ENCODE data around the gene ASAP2.

The ASAP2 gene

DNA sequence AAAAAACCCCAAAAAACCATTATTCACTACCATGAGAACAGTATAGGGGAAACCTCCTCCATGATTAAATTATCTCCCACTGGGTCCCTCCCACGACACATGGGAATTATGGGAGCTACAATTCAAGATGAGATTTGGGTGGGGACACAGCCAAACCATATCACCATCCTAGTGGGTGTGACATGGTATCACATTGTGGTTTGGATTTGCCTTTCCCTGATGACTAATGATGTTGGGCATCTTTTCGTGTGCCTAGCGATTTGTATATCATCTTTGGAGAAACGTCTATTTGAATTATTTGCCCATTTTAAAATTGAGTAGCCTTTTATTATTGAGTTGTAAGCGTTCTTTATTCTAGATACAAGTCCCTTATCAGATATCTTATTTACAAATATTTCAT, 8.7 kb upstream of the ASAP2 start:
- no peaks in the 10 kb centered on the region for H3K79me2 ChIP-seq (ENCODE audit: insufficient read depth, low read length)
- no peaks in the 10 kb centered on the region for H4K20me1 ChIP-seq (ENCODE audit: insufficient read depth, low read length, poor library complexity, severe bottlenecking)
- H3K9me3 ChIP-seq (ENCODE audit: insufficient read depth, low read depth, low read length): no peaks in the 10 kb centered on the region
- no peaks in the 10 kb centered on the region for H3F3A ChIP-seq (ENCODE audit: low read depth)
- H3K27me3 ChIP-seq (ENCODE audit: insufficient read depth, low read length, poor library complexity, severe bottlenecking): no peaks in the 10 kb centered on the region
- H3K4me1 ChIP-seq (ENCODE audit: insufficient read depth, low read length, poor library complexity, severe bottlenecking): no peaks in the 10 kb centered on the region
- H3K4me3 ChIP-seq (ENCODE audit: low read length, poor library complexity, severe bottlenecking): no peak overlapping the region
- TF ChIP-seq EZH2phosphoT487 (IDR thresholded peaks at IDR 0.05; ENCODE audit: borderline replicate concordance) (no peak), CTCF (conservative IDR thresholded peaks at IDR 0.05; ENCODE audit: low read length) (no peak)
- no peak overlapping the region for H3K4me2 ChIP-seq (ENCODE audit: low read depth, low read length, poor library complexity, severe bottlenecking)
- H3K9me2 ChIP-seq (replicated peaks; ENCODE audit: low read depth, low read length): no peaks in the 10 kb centered on the region
- no peak overlapping the region for H2AFZ ChIP-seq (ENCODE audit: low read length)
- H3K36me3 ChIP-seq (ENCODE audit: insufficient read depth, low read length): no peaks in the 10 kb centered on the region
- H3K9ac ChIP-seq (ENCODE audit: low read depth, low read length, poor library complexity, severe bottlenecking): no peak overlapping the region

DNA sequence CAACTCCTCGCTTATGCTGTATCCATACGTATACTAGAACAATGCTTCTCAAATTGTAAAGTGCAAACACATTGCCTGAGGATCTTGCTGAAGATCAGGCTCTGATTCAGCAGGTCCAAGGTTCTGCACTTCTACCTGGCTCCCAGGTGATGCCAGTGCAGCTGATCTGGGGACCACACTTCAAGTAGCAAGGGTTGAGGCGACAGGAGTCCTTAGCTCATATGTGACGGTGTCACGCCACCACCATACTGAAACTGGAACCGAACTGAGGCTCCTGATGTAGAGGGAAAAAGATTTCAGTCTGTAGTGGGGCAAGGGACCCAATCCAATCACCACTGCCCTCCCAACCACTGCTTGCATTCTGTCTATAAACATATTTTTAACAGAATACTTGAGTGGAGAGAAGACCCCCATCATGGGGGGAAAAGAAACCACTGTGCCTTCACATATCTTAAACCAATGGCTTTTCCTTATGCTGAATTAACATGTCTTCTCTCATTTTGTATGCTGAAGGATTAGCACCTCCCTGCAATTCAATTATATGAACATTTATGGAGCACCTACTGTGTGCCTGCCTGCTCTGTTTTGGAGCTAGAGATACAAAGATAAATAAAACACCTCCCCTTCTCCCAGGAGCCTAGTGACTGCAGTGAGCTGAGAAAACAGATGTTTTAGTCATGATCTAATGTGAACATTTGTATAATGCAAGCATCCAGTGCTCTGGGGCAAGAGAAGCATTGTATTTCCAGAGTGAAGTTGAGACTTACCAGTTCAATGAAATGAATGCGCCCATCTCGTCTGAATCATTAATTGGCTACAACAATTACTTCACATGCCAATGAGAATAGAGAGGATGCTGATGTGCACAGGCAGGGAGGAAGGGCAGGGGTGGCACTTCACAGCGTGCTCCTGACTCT, 6.6 kb upstream of the ASAP2 start:
- no peak overlapping the region for H2AFZ ChIP-seq (ENCODE audit: low read length)
- H3K36me3 ChIP-seq (ENCODE audit: insufficient read depth, low read length): no peaks in the 10 kb centered on the region
- no peaks in the 10 kb centered on the region for H3K79me2 ChIP-seq (ENCODE audit: insufficient read depth, low read length)
- H3K9me3 ChIP-seq (ENCODE audit: insufficient read depth, low read depth, low read length): no peaks in the 10 kb centered on the region
- H4K20me1 ChIP-seq (ENCODE audit: insufficient read depth, low read length, poor library complexity, severe bottlenecking): no peaks in the 10 kb centered on the region
- H3K4me1 ChIP-seq (ENCODE audit: insufficient read depth, low read length, poor library complexity, severe bottlenecking): no peaks in the 10 kb centered on the region
- H3F3A ChIP-seq (ENCODE audit: low read depth): no peaks in the 10 kb centered on the region
- no peaks in the 10 kb centered on the region for H3K9me2 ChIP-seq (replicated peaks; ENCODE audit: low read depth, low read length)
- no peak overlapping the region for H3K4me2 ChIP-seq (ENCODE audit: low read depth, low read length, poor library complexity, severe bottlenecking)
- TF ChIP-seq EZH2phosphoT487 (IDR thresholded peaks at IDR 0.05; ENCODE audit: borderline replicate concordance) (no peak), CTCF (conservative IDR thresholded peaks at IDR 0.05; ENCODE audit: low read length) (no peak)
- H3K27me3 ChIP-seq (ENCODE audit: insufficient read depth, low read length, poor library complexity, severe bottlenecking): no peaks in the 10 kb centered on the region
- no peak overlapping the region for H3K4me3 ChIP-seq (ENCODE audit: low read length, poor library complexity, severe bottlenecking)
- no peak overlapping the region for H3K9ac ChIP-seq (ENCODE audit: low read depth, low read length, poor library complexity, severe bottlenecking)

DNA sequence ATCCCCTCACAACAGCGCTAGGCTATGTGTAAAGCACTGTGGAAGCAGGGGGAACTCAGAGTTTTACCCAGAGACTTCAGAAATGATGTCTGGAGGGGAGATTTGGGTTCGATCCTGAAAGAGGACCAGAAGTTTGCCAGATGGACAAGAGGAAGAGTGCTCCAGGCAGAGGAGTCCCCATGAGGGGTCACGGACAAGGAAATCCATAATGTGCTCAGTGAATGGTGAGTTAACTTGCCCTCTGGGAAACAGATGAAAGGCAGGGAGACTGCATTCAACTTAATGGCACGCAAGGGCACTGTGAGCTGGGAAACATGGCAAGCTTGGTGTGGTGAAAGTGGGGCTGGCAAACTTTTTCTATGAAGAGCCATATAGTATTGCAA, 6.0 kb upstream of the ASAP2 start:
- no peak overlapping the region for H2AFZ ChIP-seq (ENCODE audit: low read length)
- no peaks in the 10 kb centered on the region for H3K27me3 ChIP-seq (ENCODE audit: insufficient read depth, low read length, poor library complexity, severe bottlenecking)
- H3K9ac ChIP-seq (ENCODE audit: low read depth, low read length, poor library complexity, severe bottlenecking): no peak overlapping the region
- H3K4me1 ChIP-seq (ENCODE audit: insufficient read depth, low read length, poor library complexity, severe bottlenecking): peaks cover 2% of the 10 kb centered on the region
- no peaks in the 10 kb centered on the region for H3K79me2 ChIP-seq (ENCODE audit: insufficient read depth, low read length)
- H3K9me2 ChIP-seq (replicated peaks; ENCODE audit: low read depth, low read length): no peaks in the 10 kb centered on the region
- TF ChIP-seq CTCF (conservative IDR thresholded peaks at IDR 0.05; ENCODE audit: low read length) (no peak), EZH2phosphoT487 (IDR thresholded peaks at IDR 0.05; ENCODE audit: borderline replicate concordance) (no peak)
- no peak overlapping the region for H3K4me3 ChIP-seq (ENCODE audit: low read length, poor library complexity, severe bottlenecking)
- no peaks in the 10 kb centered on the region for H4K20me1 ChIP-seq (ENCODE audit: insufficient read depth, low read length, poor library complexity, severe bottlenecking)
- no peaks in the 10 kb centered on the region for H3F3A ChIP-seq (ENCODE audit: low read depth)
- no peaks in the 10 kb centered on the region for H3K36me3 ChIP-seq (ENCODE audit: insufficient read depth, low read length)
- no peak overlapping the region for H3K4me2 ChIP-seq (ENCODE audit: low read depth, low read length, poor library complexity, severe bottlenecking)
- no peaks in the 10 kb centered on the region for H3K9me3 ChIP-seq (ENCODE audit: insufficient read depth, low read depth, low read length)
